HG03045 (cell line): ENCODE results near the gene DHRS7C.

Experiments used
- ATAC-seq: cut with Tn5 transposase; IDR thresholded peaks from one replicate; pipeline ENCODE4 v1.9.1; 2021; ENCODE audit warnings: mild to moderate bottlenecking, moderate library complexity; ENCODE audit not compliant: unreplicated experiment

Gene DHRS7C

DNA sequence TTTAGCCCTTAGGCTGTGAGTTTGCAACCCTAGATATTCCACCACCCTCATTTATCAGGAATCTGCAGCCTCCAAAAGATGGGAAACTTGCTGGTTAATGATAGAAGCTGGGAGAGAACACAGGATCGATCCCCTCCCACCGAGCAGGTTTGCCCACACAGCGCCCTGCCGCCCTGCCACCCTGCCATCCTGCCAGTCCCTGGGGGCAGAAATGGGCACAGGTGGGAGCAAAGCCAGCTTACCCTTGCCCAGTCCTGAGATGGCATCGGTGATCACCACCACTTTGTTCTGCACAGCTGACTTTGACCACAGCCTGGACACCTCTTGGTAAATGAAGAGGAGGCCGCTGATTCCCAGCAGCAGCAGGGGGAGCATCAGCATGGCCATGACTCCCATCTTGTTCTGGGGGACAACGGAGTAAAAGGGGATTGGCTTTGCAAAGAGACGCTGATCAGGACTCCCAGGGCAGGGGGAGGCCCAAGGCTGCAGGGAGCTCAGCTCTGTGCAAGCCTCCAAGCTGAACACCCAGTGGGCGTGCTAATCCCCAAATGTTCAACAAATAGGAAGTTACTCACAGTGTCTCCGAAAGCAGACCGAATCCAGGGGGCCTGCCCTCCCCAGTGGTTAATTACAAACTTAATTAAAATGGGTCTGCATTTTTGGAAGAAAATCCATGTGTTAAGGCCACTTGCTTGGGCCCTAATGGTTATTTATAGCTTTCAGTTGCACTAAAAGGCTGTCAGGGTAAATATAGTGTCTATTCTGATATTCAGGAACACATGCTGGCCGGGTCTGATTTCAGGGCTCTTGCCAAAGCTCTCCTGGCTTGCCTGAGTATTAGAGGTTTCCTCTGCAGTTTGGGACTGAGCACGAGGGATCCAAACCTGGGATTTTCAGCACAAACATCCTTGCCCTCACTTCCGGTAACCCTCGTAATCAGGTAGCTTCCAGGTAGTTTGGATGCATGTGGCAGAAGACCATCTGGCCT is at the start of gene DHRS7C:
TSS of gene DHRS7C (minus strand) at position 704 of the 988 bp plus-strand sequence. CDS start at position 396, 308 bp downstream.
- no peak for ATAC-seq

GRCh38 chr17:9839433-9839832 is 48.0 kb upstream of the DHRS7C start:
- no peak for ATAC-seq

DNA sequence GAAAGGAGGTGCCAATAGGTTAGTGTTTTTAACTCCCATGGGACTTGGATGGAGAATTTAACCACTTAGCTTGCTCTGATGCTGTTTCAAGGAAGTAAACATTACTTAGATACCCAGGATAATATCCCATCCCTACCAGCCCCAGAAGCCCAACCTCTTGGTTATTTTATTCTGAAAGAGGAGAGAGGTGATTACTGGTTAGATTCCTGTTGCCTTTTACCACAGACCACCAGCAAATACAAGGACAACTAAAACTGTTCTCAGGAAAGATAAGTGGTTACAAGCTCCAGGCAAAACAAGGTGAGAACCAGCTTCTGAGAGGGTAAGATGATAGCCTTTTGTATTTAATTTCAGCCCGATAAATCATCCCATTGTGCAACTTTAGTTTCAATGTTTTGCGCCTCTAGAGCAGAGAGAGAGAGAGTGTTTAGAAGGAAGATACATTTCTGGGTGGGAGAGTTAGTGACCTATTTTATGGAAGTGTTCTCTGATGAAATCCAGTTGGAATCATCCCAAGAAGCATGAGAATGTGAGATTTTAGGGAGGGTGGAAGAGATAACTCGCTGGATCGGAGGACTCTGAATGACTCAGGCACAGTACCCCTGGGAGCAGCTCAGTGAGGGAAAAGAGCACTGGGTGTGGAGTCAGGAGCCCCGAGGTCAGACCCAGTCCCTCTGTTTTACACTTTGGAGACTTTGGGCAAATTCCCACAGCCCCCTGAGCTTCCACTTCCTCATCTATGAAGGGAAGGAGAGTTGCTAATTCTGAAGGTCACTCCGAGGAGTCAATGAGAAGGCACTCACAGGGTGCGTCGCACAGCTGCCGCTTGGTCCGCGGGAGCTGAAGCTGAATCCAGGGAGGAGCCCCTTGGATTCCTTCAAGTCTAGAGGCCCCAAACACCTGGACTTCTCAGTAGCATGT is 46.4 kb upstream of the DHRS7C start:
- ATAC-seq: no peak

DNA sequence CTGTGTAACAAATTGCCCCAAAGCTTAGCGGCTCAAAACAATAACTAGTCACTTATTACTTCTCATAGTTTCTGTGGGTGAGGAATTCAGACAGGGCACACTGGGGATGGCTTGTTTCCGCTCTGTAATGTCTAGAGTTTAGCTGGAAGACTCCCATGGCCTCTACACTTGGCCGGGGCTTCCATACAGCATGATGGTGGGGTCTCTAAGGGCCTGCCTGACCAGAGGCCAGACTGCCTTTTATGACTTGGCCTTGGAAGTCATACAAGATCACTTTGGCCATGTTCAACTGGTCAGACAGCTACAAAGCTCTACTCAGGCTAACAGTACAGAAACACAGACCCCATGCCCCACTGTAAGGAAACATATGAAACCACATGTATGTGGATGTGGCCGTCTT is 42.5 kb upstream of the DHRS7C start:
- no peak for ATAC-seq

DNA sequence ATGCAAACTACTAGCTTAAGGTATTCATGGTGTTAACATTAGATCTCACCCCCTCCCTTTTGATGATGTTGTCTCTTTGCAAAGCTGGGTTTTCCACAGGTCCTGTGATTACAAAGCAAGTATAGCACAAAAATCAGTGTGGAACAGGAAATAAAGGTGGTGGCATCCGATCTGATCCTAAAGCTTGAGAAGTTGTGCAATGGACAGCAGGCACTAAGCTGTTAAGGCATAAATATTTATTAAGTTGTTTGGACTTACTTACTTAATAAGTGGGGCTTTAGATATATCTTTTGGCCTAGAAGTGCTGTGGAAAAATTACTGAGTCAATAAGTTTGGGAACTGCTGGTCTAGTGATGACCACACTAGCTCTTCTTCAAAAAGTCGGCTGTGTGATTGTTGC is 39.3 kb upstream of the DHRS7C start:
- no peak for ATAC-seq

DNA sequence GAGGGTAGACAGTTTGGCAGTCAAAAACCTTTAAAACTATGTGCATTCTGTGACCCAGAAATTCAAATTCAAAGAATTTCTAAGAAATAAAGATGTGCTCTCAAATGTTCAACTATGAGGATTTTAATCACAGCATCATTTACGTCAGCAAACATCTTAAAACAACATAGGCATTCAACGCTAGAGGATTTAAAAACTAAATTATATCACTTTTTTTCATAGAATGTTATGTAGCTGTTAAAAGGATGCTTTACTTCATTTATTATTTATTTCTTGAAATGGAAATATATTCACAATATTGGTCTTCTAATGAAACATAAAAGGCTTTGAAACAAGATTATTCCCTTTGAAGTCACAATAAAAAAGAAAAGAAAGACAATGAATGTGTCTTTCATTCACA is 38.0 kb upstream of the DHRS7C start:
- ATAC-seq: no peak

DNA sequence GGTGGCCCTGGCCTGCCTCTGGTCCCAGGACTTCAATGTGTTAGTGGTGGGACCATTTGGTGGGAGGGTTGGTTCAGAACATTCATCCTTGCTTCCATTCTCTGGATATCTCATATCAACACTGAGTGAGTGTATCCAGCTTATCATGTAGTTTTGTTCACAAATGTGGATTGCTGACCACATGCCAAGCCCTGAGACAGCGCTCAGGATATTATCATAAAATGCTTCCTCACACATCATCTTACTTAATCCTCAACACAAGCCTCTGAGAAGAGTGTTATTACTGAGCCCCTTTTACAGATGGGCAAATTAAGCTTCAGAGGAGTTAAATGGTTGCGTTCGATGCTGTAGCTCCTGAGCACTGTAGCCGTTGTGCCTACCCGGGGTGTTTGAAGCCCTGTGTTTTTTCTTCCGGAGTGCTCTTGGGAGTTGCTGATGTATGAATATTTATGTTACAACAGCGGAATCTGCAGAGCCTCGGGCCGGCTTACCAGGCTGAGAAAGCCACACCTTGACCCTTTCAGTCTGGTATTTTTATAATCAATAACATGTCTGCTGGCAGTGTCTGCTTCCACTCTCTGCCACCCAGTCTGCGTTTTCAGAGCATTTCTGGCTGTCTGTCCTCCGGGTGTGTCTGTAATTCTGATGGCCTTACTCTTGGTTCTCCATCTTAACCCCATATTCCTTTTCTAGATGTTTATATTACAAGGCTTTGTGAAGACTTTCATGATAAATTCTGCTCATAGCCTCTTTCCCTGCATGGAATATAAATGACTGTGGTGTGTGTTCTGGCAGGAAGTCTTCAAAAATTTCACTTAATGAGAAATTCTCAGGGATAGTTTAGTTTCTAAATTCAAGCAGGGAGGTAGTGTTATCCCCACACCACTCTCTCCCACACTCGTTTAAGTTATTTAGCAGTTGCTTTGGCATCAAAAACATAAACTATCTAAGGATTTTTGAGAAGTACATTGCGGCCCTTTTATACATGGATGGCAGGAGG is 37.2 kb upstream of the DHRS7C start:
- no peak for ATAC-seq

- ATAC-seq: no peak
Observed at GRCh38 chr17:9825641-9826150, 34.3 kb upstream of the DHRS7C start, which contains the start of gene GLP2R. Gene GLP2R (plus strand): TSS chr17:9825924. CDS start chr17:9826064, 140 bp downstream.

GRCh38 chr17:9824797-9825338 is 33.5 kb upstream of the DHRS7C start:
- ATAC-seq: no peak

DNA sequence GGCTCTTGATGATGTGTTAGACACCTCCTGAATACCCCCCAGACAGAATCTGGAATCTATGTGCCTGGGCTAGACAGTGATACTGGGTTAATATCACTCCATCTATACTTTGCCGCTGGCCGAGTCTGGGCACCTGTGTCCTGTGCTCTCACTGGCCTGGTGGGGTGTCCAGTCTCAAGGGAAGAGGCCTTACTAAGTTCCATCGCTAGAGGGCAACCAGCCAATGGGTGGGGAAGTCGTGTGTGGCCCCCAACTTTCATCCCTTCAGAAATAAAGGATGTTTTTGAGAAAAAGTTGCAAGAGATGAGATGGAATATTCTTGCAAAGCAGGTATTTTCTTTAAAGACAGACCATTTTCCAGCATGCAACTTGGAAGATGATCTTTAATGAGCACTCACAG is 32.7 kb upstream of the DHRS7C start:
- no peak for ATAC-seq

DNA sequence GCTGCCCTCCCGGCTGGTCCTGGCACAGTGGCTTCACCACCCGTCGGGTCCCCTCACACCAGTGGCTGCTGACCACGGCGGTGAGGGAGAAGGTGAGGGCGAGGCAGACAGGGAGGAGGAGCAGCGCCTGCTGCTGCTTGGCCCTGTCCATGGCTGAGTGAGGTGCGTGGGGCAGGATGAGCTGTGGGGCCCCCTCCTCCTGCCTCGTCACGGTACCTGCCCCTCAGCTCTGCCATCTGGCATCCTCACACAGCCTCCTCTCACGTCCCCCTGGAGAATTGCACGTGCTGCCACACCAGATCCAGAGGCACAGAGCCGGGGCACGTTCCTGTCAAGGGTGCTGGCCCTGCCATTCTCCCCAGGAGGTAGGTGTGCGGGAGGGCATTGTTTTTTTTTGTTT is 30.5 kb upstream of the DHRS7C start, which contains the start of gene GSG1L2:
TSS of gene GSG1L2 (minus strand) at position 159 of the 400 bp plus-strand sequence. CDS start at position 151, 8 bp downstream.
- ATAC-seq: no peak

- no peak for ATAC-seq
Observed at GRCh38 chr17:9820448-9820847, 29.1 kb upstream of the DHRS7C start.

DNA sequence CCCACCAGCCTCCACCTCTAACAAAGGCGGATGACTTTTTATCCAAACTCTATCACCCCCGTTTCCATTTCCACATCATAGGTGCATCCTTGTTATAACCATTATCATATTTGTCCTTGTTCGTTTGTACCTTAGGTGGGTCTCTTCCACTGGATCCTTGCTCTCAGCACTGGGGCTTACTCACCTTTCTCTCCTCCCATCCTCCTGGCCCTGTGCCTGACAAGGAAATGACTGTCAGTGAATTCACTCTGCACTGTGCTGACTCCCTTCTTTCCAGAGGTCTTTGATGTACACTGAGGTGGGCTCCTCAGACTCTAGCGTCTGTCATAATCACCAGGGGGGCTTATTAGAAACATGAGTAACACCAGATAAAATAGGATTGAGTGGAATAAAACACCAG is 27.4 kb upstream of the DHRS7C start:
- ATAC-seq: no peak

DNA sequence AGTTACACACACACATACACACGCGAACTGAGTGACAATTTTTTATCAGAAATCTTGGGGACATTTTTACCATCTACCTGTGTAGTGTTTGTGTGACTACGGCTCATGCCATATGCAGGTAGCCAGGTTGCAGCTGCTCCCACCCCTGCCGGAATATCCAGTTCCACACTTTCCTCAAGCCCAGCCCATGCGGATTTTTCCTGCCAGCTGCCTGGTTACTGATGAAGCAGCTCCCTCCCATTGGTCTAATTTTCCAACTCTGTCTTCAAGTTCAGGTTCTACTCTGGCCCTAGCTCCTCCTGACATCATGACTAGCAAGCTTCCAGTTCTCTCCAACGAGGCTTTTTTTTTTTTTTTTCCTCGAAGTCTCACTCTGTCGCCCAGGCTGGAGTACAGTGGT is 25.7 kb upstream of the DHRS7C start:
- no peak for ATAC-seq

GRCh38 chr17:9816472-9816871 is 25.1 kb upstream of the DHRS7C start:
- no peak for ATAC-seq

DNA sequence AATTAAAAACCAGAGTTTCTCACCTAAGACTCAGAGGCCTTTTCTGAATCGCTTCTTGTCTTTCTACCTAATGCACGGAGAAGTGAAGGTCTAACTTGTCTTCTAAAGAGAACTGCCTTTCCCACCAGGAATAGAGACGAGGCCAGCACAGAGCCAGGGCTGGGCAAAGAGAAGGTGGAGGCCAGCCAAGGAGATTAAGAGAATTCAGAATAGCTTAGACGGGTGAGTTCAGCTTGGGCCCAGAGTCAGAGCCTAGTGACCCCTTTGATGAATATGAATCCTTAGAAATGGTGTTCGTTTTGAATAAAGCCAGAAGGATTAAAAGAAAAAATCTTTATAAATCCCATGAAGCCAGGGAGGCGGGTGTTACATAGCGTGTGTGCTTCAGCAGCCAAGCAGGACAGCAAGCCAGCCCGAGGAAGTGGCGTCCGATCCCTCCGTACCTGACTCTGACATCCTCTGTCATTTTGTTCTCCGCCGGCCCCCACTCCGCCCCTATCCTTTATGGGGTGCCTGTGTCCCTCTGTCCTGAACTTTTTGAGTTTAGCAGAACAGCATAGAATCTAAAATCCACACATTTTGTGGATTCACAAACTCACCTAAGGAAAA is 23.0 kb upstream of the DHRS7C start:
- no peak for ATAC-seq

DNA sequence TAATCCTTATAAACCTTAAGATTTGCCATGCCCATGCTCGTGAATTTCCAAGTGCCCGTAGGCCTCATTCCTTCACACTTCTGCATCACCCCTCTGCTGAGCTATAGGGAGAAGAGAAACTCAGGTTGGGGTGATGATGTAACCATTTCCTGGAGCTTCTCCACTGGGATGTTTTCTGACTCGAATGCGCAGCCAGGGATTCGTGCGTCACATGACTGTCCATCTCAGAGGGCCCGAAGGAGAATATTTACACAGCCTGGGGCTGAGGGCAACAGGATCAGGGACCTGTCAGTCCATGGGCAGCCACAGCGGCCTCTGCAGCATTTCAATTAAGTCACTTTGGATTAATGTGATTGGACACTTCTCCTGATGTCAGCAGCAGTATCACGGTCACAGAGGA is 21.8 kb upstream of the DHRS7C start:
- ATAC-seq: no peak

GRCh38 chr17:9811537-9811936 is 20.1 kb upstream of the DHRS7C start:
- no peak for ATAC-seq

- no peak for ATAC-seq
Observed at GRCh38 chr17:9811086-9811485, 19.7 kb upstream of the DHRS7C start.
